Kasumi-1 (cell line): ENCODE results near the gene ALS2CL.

ENCODE experiments used
- DNase-seq, 2 experiments: peaks; one replicate each; lab custom pipeline; 2025; lab: John Stamatoyannopoulos, UW

The ALS2CL gene

DNA sequence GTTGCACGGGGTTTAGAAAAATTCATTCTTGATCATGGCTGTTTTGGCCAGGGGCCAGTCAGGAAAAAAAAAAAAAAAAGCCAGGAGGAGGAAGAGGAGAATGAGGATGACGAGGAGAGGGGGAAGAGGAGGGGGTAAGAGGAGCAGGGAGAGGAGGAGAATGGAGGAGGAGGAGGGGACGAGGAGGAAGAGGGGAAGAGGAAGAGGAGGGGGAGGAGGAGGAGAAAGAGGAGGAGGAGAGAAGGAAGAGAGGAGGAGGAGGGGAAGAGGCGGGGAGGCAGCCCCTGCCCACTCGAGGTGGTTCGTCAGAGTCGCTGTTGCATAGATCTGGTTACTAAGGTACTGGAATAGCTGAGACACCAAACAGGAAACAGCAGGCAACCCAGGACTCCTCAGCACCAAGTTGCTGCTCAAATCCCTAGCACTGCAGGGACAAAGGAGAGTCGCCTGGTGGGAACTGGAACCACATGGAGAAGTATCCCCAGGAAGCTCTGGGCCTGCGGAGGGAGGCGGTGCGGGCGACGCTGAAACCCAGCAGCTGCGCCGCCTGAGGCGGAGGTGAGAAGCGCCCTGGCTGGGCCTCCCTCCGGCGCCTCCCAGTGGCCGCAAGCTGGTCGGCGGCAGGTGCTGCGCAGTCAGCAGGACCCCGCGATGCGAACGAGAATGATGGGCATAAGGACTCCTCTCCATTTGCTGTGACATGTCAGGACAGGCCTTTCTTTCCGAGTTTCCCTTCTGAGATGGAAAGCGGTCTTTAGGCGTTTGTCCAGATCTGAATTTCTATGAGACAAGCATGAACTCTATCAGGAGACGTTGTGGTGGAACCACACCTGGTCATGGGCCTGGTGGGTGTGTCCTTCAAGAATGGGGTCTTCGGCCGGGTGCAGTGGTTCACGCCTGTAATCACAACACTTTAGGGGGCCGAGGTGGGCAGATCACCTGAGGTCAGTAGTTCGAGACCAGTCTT is 63.6 kb downstream of the ALS2CL start:
- peak; percentile 47 to 54 for DNase-seq

GRCh38 chr3:46628901-46629369 is 64.5 kb downstream of the ALS2CL start:
- no peak for DNase-seq

DNA sequence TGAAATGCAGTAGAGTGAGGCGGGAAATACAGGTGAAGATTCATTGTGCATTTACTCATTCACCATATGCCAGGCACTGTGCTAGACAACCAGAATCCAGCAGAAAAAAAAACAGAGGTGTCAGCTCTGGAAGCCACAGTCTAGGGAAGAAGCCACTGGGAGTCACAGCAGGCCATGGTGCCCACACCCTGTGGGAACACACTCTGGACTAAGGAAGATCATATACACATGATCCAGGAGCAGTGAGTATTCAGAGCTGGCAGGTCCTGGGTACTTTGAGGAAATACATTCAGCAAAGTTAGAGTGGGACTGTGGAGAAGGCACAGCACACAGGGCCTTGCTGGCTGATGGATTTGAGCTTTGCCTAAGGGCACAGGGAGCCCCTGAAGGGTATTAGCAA is 66.4 kb downstream of the ALS2CL start:
- DNase-seq = no peak

DNA sequence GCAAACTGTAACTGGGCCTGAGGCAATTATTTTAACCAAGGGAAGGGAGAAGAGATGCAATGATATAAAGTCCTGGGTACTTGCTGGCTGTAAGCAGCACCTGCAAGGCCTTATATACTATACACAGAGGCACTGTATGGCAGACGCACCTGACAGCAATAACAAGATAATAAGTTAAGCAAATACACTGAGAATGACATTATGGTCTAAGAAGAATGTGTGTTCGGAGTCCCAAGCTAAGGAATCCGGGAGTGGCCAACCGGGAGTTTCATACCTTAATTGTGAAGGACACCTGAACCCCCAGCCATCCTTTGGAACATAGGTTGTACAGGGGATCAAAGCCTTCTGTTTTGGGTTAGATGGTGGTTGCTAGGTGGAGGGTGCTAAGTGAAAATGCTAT is 67.4 kb downstream of the ALS2CL start:
- no peak for DNase-seq

DNA sequence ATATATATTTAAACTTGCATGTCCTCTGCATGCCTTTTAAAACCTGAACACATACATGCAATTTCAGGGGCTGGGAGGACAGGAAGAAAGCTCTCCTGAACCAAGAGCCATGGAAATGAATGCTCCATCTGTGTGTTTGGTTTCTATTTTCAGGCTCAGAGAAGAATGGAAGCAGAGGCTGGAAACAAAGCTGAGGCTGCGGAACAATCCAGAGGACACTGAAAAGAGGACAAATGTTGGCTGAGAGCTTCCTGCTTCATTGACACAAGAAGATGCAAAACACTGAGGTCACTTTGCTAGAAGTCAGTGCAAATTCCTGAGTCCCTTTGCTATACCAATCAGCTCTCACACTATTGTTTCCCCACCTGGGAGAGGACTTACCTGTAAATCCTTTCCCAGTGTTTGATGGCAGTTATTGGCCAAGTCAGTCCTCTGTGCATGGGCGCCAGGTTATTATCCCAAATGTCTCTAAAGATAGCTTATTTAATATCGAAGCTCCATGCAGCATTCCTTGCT is 68.4 kb downstream of the ALS2CL start:
- DNase-seq = no peak

GRCh38 chr3:46624533-46624932 is 68.9 kb downstream of the ALS2CL start:
- DNase-seq = no peak

DNA sequence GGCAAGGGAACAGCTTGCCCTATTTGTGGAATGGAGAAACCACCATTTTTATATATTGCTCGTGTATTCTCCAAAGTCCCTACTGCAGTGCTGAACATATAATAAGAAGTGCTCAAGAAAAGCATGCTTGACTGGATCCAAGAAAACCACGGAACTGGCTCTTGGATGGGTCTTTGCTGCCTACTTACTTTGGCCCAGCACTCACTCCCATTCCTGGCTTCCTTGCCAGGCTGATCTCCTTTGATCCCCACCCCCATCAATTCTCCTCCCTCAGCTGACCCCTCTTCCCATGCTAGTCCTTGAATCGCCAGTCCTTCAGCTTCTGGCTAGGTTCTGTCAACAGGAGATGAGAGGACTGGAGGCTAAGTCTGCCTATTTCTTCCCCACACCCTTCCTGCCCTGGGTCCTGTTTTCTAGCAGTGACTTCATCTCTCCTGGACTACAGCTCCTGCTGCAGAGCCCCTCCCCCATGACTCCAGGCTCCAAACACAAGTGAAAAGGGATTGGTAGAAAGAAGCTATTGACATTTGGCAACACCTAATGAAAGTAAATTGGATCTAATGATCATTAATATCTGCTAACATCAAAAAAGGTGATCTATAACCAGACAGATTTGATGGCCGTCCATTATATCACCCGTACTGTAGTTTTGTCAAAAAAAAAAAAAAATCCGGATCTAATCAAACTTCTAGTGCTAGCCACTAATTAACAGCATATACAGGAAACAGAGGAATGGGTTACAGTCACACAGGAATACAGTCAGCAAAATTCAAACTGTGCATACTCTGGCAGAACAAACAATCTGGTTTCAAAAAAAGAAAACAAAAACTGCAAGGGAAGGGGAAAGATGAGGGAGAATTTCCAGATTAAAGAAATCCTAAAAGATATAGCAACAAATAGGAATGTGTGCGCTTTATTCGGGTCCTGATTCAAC is 73.4 kb downstream of the ALS2CL start:
- DNase-seq = no peak
